ENCODE results near the gene STRADB.
"Not testable (repeated sequence)": the region's sequence is repeated elsewhere in the genome, so short reads cannot be mapped to it uniquely, and the experiment has no call there.

STRADB gene

GRCh38 chr2:201430839-201431238, 20.7 kb upstream of the STRADB start:
- no peak for DNase-seq

- DNase-seq: no peak
Observed at GRCh38 chr2:201432038-201432620, 19.4 kb upstream of the STRADB start.

- no peak for DNase-seq
Observed at GRCh38 chr2:201432621-201433393, 18.7 kb upstream of the STRADB start.

GRCh38 chr2:201433394-201433995, 18.0 kb upstream of the STRADB start:
- DNase-seq: no peak

GRCh38 chr2:201436141-201436540, 15.4 kb upstream of the STRADB start:
- DNase-seq: no peak

- DNase-seq: not testable (repeated sequence)
Observed at GRCh38 chr2:201439336-201439922, 12.1 kb upstream of the STRADB start.

GRCh38 chr2:201440182-201440581, 11.4 kb upstream of the STRADB start:
- peak; percentile 30 for DNase-seq

- no peak for DNase-seq
Observed at GRCh38 chr2:201441409-201441808, 10.1 kb upstream of the STRADB start.

GRCh38 chr2:201444746-201445465, 6.6 kb upstream of the STRADB start:
- DNase-seq: no peak

GRCh38 chr2:201447086-201447485, 4.5 kb upstream of the STRADB start:
- no peak for DNase-seq

- DNase-seq: no peak
Observed at GRCh38 chr2:201448061-201448460, 3.5 kb upstream of the STRADB start.

- DNase-seq: no peak
Observed at GRCh38 chr2:201448701-201449100, 2.8 kb upstream of the STRADB start.

GRCh38 chr2:201450954-201451291, 617 bp upstream of the STRADB start:
- DNase-seq: peak; percentile 12

- no peak for DNase-seq
Observed at GRCh38 chr2:201452058-201452921, 750 bp downstream of the STRADB start.

- no peak for DNase-seq
Observed at GRCh38 chr2:201452922-201453643, 1.5 kb downstream of the STRADB start.

- DNase-seq: no peak
Observed at GRCh38 chr2:201458381-201458780, 6.8 kb downstream of the STRADB start.

GRCh38 chr2:201460532-201460931, 9.0 kb downstream of the STRADB start:
- DNase-seq: no peak

- no peak for DNase-seq
Observed at GRCh38 chr2:201464547-201464946, 13.0 kb downstream of the STRADB start.

GRCh38 chr2:201465524-201465971, 14.0 kb downstream of the STRADB start:
- no peak for DNase-seq

GRCh38 chr2:201466050-201466675, 14.6 kb downstream of the STRADB start:
- peak; percentile 14 for DNase-seq

GRCh38 chr2:201467666-201468065, 16.1 kb downstream of the STRADB start:
- no peak for DNase-seq
